Esophagus muscularis mucosa (tissue), 4 donors: Measurements from ENCODE around the gene RTTN. TPM values are rescaled to one million over a fixed set of nuclear protein-coding genes. Genes with fewer than 3 reads are reported as not detected.

Experiments
- DNase-seq: peaks from one replicate; pipeline ENCODE4 v3.0.0-alpha.2; 2017; ENCODE audit errors: extremely low spot score
- H3K27ac ChIP-seq, 4 donors: fragments of 200-600 bp; sonication (generic); replicated peaks in 1 of 4; 1 replicate in 3 of 4; 2 replicates in 1 of 4; pipeline ENCODE4 v1.5.1; 2016 to 2019; ENCODE audit warnings: mild to moderate bottlenecking in 1 of 4
- H3K27me3 ChIP-seq, 4 donors: fragments of 200-600 bp; sonication (generic); one replicate each; pipeline versions ENCODE4 v1.5.1 to v1.6.0; 2016 to 2019
- H3K36me3 ChIP-seq, 4 donors: fragments of 200-600 bp; sonication (generic); one replicate each; pipeline ENCODE4 v1.5.1; 2016 to 2019
- H3K4me1 ChIP-seq, 4 donors: fragments of 200-600 bp; sonication (generic); one replicate each; pipeline ENCODE4 v1.5.1; 2016 to 2019
- H3K4me3 ChIP-seq, 4 donors: fragments of 200-600 bp; sonication (generic); 1 replicate in 2 of 4; 2 replicates in 2 of 4; pipeline ENCODE4 v1.5.1; 2016 to 2019; ENCODE audit warnings: mild to moderate bottlenecking in 4 of 4, moderate library complexity in 1 of 4
- H3K9me3 ChIP-seq, 4 donors: fragments of 200-600 bp; sonication (generic); 1 replicate in 3 of 4; 2 replicates in 1 of 4; pipeline ENCODE4 v1.5.1; 2016 to 2019
- EP300 ChIP-seq: sonication (generic); formaldehyde crosslinking; IDR thresholded peaks from one replicate; pipeline ENCODE4 v1.6.1; 2017; ENCODE audit warnings: antibody characterized with exemption
- POLR2A ChIP-seq: fragments of 450-650 bp; IDR thresholded peaks from one replicate; pipeline ENCODE4 v1.6.1; 2017; ENCODE audit warnings: antibody characterized with exemption, moderate library complexity, mild to moderate bottlenecking, low read depth
- POLR2AphosphoS5 ChIP-seq, 2 donors: sonication (generic); formaldehyde crosslinking; IDR thresholded peaks; one replicate each; pipeline ENCODE4 v1.6.1; 2017; ENCODE audit warnings: antibody characterized with exemption in 2 of 2
- WGBS: methylation state at CpG from one replicate; pipeline ENCODE4 v1.1.5; 2018; 5-methylcytosine and 5-hydroxymethylcytosine counted together
- intact Hi-C: fragments of 100-400 bp; cut with DNase I; formaldehyde crosslinking; loops from one replicate; pipeline ENCODE4 v1.15.1; 2023
- total RNA-seq, 4 donors: library from RNA; depleted of rRNA; stranded (reverse); fragments of >200 nt; gene quantifications; one replicate each; pipeline versions ENCODE4 v1.1.0 to v1.2.1, GENCODE V29; 2016
- TF ChIP-seq, protein P1 (sequence below), 3 experiments: fragments of 200-600 bp in 2 of 3; fragments of 450-650 bp in 1 of 3; sonication (generic) in 2 of 3; IDR thresholded peaks; one replicate each; pipeline ENCODE4 v1.5.1; 2017 to 2019; ENCODE audit warnings: antibody characterized with exemption in 3 of 3, mild to moderate bottlenecking in 2 of 3, moderate library complexity in 1 of 3

Gene RTTN
- total RNA-seq, 4 donors from 2014 or later, result 6.7 to 18.7 (median 7.3) TPM

DNA sequence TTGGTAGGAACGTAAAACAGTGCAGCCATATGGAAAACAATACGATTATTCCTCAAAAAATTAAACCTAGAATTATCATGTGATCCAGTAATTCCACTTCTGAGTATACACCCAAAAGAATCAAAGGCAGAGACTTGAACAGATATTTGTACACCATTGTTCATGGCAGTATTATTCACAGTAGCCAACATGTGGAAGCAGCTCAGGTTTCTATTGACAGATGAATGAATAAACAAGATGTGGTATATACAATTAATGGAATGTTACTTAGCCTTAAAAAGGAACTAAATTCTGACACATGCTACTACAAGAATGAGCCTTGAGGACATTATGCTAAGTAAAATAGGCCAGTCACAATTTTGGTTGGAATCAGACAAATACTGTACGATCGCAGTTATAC lies 14.2 kb upstream of the RTTN start:
- H3K9me3 ChIP-seq, result no peaks in the 10 kb centered on the region
- DNase-seq, result no peak
- no peaks in the 10 kb centered on the region for H3K27me3 ChIP-seq
- no peak overlapping the region for H3K4me3 ChIP-seq
- WGBS, result 96% methylated on average over 4 of the region's 4 CpGs
- no peaks in the 10 kb centered on the region for H3K36me3 ChIP-seq
- H3K4me1 ChIP-seq, result no peaks in the 10 kb centered on the region
- intact Hi-C loops, result no loop called here
- no peak overlapping the region for H3K27ac ChIP-seq
- TF ChIP-seq POLR2AphosphoS5 (IDR thresholded peaks at IDR 0.05) (no peak), EP300 (no peak), POLR2A (no peak)
- TF ChIP-seq, protein P1, sequence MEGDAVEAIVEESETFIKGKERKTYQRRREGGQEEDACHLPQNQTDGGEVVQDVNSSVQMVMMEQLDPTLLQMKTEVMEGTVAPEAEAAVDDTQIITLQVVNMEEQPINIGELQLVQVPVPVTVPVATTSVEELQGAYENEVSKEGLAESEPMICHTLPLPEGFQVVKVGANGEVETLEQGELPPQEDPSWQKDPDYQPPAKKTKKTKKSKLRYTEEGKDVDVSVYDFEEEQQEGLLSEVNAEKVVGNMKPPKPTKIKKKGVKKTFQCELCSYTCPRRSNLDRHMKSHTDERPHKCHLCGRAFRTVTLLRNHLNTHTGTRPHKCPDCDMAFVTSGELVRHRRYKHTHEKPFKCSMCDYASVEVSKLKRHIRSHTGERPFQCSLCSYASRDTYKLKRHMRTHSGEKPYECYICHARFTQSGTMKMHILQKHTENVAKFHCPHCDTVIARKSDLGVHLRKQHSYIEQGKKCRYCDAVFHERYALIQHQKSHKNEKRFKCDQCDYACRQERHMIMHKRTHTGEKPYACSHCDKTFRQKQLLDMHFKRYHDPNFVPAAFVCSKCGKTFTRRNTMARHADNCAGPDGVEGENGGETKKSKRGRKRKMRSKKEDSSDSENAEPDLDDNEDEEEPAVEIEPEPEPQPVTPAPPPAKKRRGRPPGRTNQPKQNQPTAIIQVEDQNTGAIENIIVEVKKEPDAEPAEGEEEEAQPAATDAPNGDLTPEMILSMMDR (IDR thresholded peaks at IDR 0.05), result no peak

DNA sequence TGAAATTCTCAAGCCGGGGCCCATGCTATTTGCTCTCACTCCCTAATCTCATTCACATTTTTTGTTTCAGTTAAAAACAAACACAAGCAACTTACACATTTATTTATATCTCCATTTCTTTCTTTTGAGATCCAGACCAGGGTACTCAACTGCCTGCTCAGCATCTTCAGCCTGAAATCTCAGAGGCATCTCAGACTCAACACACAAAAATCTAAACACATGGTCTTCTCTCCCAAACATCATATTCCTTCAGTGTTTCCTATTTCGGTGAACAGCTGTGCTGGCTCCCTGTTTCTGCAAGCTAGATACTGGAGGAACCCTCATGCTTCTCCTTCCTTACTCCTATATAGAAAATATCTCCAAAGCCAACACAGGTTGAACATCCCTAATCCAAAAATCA lies 11.3 kb upstream of the RTTN start:
- TF ChIP-seq POLR2AphosphoS5 (IDR thresholded peaks at IDR 0.05) (no peak), POLR2A (no peak)
- Histone ChIP-seq H3K27me3 (no peaks in the 10 kb centered on the region), H3K4me1 (no peaks in the 10 kb centered on the region), H3K9me3 (no peaks in the 10 kb centered on the region), H3K4me3 (no peak overlapping the region), H3K36me3 (no peaks in the 10 kb centered on the region), H3K27ac (no peak overlapping the region)
- no peak for DNase-seq
- intact Hi-C loops, result no loop called here
- WGBS, result 92% methylated on average over 2 of the region's 2 CpGs

DNA sequence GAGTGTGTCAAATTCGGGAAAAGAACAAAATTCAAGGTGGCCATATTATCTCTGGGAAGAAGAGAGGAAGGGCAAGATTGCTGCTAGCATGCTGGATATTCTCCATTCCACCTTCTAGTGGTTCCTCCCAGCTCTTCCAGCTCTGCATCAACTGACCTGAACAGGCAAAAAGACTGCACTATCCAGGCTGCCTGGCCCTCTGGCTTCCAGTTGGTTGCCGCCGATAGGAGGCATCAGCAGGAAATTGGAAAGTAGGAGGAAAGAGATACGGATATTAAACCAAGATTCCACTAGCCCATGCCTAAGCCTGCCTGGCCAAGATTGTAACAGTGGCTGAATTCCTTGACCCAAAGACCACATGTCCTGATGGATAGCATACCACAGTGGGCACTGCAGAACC lies 1.7 kb upstream of the RTTN start:
- H3K27me3 ChIP-seq, result no peaks in the 10 kb centered on the region
- H3K9me3 ChIP-seq, result no peaks in the 10 kb centered on the region
- peaks cover 7 to 22% (median 17%) of the 10 kb centered on the region in 4 donors for H3K4me1 ChIP-seq
- DNase-seq, result no peak
- H3K36me3 ChIP-seq, result peaks cover 0 to 13% (median 0%) of the 10 kb centered on the region in 4 donors
- intact Hi-C loops, result loop anchor here (2.0 kb wide), 1 partner anchor 82 kb away; the partner anchor contains the start of gene SOCS6
- 93% methylated on average over 4 of the region's 4 CpGs for WGBS
- no peak overlapping the region for H3K4me3 ChIP-seq
- H3K27ac ChIP-seq, result no peak overlapping the region
- TF ChIP-seq POLR2AphosphoS5 (IDR thresholded peaks at IDR 0.05), result no peak
- TF ChIP-seq, protein P1 (IDR thresholded peaks at IDR 0.05), result no peak
- no peak for TF ChIP-seq EP300
- no peak for TF ChIP-seq POLR2A

DNA sequence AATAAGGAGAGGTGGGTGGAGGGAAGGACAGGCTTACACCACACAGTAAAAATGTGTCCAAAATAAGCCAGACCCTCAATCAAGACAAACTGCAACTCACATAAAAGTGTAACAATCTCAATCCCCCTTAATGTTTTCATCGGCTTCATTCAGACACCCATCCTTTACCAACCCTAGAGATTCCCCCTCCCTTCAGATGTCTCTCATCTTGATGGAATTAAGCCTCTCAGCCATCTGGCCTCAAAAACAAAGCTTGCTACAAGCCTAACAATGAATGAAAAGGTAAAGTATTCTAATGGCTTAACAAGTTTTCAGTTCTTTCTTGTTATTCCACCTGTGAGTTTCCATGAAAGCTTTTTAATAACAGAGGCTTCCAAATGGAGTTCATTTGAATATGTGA lies 5.2 kb downstream of the RTTN start:
- peaks cover 20 to 60% (median 33%) of the 10 kb centered on the region in 4 donors for H3K36me3 ChIP-seq
- H3K9me3 ChIP-seq, result no peaks in the 10 kb centered on the region
- no peak for TF ChIP-seq EP300
- TF ChIP-seq POLR2A, result no peak
- TF ChIP-seq, protein P1 (IDR thresholded peaks at IDR 0.05), result no peak
- no peak for TF ChIP-seq POLR2AphosphoS5 (IDR thresholded peaks at IDR 0.05)
- H3K27me3 ChIP-seq, result no peaks in the 10 kb centered on the region
- DNase-seq, result no peak
- no peak overlapping the region for H3K27ac ChIP-seq
- WGBS, result 0% methylated on average over 1 of the region's 1 CpG
- peaks cover 7 to 16% (median 12%) of the 10 kb centered on the region in 4 donors for H3K4me1 ChIP-seq
- no peak overlapping the region for H3K4me3 ChIP-seq
- intact Hi-C loops, result no loop called here

DNA sequence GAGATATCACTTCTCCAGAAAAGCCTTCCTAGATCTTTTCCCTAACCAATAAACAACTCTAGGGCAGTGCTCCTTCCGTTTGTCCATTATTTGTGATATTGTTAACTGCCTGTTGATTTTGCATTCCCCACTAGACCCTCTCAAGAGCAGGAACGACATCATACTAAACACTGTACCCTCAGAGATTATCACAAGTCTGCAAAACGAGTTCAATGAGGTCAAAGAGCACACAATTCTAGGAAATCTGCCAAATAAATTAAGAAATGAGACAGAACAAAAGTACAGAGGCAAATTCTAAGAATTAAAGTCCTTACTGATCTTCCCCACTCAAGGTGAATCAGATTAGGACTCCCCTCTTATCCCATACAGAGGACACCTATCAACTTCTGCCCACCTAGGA lies 7.6 kb downstream of the RTTN start:
- intact Hi-C loops, result loop anchor here (5.0 kb wide), 1 partner anchor 254 kb away; no protein-coding TSS in a partner anchor
- Histone ChIP-seq H3K4me3 (no peak overlapping the region), H3K36me3 (peaks cover 24 to 77% (median 46%) of the 10 kb centered on the region in 4 donors), H3K4me1 (no peaks in the 10 kb centered on the region), H3K27me3 (no peaks in the 10 kb centered on the region), H3K9me3 (no peaks in the 10 kb centered on the region), H3K27ac (no peak overlapping the region)
- no peak for TF ChIP-seq POLR2AphosphoS5 (IDR thresholded peaks at IDR 0.05)
- TF ChIP-seq, protein P1 (IDR thresholded peaks at IDR 0.05), result no peak
- DNase-seq, result no peak
- 54% methylated on average over 3 of the region's 3 CpGs for WGBS
